ENCODE data around the gene TTYH2. TPM values are rescaled to one million over a fixed set of nuclear protein-coding genes. Genes with fewer than 3 reads are reported as not detected.

Gene TTYH2
- total RNA-seq, 1 experiment from 2014 or later, result 1.5 TPM

DNA sequence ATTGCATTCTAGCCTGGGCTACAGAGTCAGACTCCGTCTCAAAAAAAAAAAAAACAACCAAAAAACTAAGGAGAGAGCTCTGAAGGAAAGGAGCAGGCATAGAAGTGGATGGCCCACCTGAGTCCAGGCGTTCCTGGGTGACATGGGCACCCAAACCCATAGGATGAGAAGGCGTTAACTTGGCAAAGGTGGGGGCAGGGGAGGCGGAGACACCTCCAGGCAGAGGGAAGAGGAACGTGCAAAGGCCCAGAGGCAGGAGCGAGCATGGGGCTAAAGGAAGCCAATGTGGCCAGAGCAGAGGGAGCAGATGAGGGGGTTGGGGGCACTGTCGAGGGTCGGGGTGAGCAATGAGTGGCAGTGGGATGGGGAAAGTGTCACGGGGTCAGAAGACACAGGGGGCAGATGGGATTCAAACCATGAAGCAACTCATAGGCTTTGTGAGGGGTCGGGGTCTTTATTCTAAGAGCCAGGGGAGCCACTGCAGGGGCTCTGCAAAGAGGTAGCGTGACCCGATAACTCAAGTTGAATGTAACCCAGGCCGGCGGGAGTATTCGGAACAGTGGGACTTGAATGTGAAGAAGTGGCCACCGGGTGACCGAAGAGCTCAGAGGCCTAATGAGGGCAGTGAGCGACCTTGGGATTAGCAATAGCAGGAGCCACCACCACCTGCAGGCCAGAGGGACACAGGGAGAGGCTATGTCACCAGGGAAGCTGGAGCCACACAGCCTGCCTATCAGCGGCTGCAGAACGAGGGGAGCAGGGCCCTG lies 11.8 kb downstream of the TTYH2 start:
- no TSS peak for BruUV-seq (replicated peaks)
- Histone ChIP-seq H3K4me1 (replicated peaks; ENCODE audit: insufficient read depth) (peaks cover 24% of the 10 kb centered on the region), H3K9me3 (ENCODE audit: insufficient read depth, low read depth) (no peaks in the 10 kb centered on the region), H3K4me3 (no peak overlapping the region), H3K4me2 (no peak overlapping the region), H3K27me3 (ENCODE audit: insufficient read depth, low read depth) (peaks cover 36% of the 10 kb centered on the region), H3F3A (ENCODE audit: insufficient read depth, low read depth) (peaks cover 16% of the 10 kb centered on the region; the same call in 1 of the 2 replicates), H3K27ac (no peak overlapping the region), H3K9me2 (ENCODE audit: insufficient read depth) (no peaks in the 10 kb centered on the region), H2AFZ (no peak overlapping the region), H3K36me3 (ENCODE audit: low read depth) (no peaks in the 10 kb centered on the region), H4K20me1 (ENCODE audit: insufficient read depth) (no peaks in the 10 kb centered on the region), H3K79me2 (ENCODE audit: low read depth) (no peaks in the 10 kb centered on the region)
- CTCF ChIA-PET, result interaction anchor here (0.6 kb wide), 1 partner anchor 253 kb away, joined by 3 read pairs; no protein-coding TSS in a partner anchor
- POLR2A ChIA-PET (ENCODE audit: unreplicated experiment), result no interaction called here
- no peak for DNase-seq
- TF ChIP-seq, protein P1, sequence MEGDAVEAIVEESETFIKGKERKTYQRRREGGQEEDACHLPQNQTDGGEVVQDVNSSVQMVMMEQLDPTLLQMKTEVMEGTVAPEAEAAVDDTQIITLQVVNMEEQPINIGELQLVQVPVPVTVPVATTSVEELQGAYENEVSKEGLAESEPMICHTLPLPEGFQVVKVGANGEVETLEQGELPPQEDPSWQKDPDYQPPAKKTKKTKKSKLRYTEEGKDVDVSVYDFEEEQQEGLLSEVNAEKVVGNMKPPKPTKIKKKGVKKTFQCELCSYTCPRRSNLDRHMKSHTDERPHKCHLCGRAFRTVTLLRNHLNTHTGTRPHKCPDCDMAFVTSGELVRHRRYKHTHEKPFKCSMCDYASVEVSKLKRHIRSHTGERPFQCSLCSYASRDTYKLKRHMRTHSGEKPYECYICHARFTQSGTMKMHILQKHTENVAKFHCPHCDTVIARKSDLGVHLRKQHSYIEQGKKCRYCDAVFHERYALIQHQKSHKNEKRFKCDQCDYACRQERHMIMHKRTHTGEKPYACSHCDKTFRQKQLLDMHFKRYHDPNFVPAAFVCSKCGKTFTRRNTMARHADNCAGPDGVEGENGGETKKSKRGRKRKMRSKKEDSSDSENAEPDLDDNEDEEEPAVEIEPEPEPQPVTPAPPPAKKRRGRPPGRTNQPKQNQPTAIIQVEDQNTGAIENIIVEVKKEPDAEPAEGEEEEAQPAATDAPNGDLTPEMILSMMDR (conservative IDR thresholded peaks at IDR 0.05), result no peak
- TF ChIP-seq EZH2 (IDR thresholded peaks at IDR 0.05; ENCODE audit: low read depth), result no peak
- intact Hi-C loops (cut with micrococcal nuclease; ENCODE audit: unreplicated experiment), result no loop called here

DNA sequence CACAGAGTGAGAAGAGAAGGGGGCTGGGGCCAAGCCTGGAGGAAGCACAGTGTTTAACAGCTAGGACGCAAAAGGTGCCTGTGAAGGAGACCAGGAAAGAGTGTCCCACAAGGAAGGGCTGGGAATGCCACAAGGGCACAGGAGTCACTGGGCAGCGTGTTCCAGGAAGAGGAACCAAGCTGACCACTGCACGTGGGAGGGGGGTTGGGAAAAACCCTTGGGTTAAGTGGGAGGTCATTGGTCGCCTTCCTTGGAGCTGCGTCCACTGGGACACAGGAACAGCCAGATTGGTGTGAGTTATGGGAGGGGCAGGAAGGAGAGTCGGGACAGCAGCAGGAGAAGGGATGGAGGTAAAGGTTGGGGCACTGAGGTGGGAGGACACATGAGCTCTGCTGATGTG lies 12.9 kb downstream of the TTYH2 start:
- CTCF ChIA-PET, result no interaction called here
- intact Hi-C loops (cut with micrococcal nuclease; ENCODE audit: unreplicated experiment), result no loop called here
- DNase-seq, result no peak

DNA sequence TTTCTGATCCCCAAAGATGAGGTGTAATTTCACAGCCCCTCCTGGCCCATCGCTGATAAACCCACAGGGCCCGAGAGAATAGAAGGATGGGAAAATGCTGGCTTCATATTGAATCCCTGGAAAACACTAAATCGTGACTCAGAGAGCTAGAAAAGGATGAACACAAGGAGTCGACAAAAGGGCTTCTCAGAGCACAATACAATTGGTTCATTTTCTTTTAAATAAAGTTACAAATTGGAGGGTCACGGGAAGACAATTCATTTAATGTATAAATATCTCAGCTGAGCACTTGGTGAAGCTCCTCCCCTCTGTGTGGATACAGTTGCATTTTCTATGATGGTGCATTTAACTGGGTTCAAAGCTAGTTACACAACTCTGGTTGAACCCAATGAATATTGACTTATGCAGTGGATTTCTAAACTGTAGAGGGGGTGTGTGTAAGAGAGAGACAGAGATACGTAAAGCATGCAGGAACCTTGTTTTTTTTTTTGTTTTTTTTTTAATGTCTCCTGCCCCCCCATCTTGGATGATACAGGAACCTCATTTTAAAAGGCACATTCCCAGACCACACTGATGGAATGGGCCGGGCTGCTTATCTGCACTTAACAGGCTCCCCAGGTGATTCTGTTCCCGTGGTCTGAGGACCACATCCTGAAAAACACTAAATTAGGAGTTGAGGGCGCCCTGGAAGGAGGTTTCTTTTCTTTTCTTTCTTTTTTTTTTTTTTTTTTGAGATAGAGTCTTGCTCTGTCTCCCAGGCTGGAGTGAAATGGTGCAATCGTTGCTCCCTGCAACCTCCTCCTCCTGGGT lies 14.1 kb downstream of the TTYH2 start:
- DNase-seq, result no peak
- Histone ChIP-seq H3K27me3 (ENCODE audit: insufficient read depth, low read depth) (peaks cover 48% of the 10 kb centered on the region), H3K27ac (no peak overlapping the region), H3K36me3 (ENCODE audit: low read depth) (no peaks in the 10 kb centered on the region), H3K79me2 (ENCODE audit: low read depth) (no peaks in the 10 kb centered on the region), H3F3A (ENCODE audit: insufficient read depth, low read depth) (peaks cover 16% of the 10 kb centered on the region; the same call in 1 of the 2 replicates), H2AFZ (no peak overlapping the region), H3K4me2 (no peak overlapping the region), H3K9me3 (ENCODE audit: insufficient read depth, low read depth) (no peaks in the 10 kb centered on the region), H3K4me3 (no peak overlapping the region), H3K4me1 (replicated peaks; ENCODE audit: insufficient read depth) (peaks cover 24% of the 10 kb centered on the region), H3K9me2 (ENCODE audit: insufficient read depth) (no peaks in the 10 kb centered on the region), H4K20me1 (ENCODE audit: insufficient read depth) (no peaks in the 10 kb centered on the region)
- ChIA-PET CTCF (interaction anchor here (1.2 kb wide), 1 partner anchor 26 kb away, joined by 3 read pairs; no protein-coding TSS in a partner anchor), POLR2A (ENCODE audit: unreplicated experiment) (no interaction called here)
- BruUV-seq (replicated peaks), result no TSS peak
- intact Hi-C loops (cut with micrococcal nuclease; ENCODE audit: unreplicated experiment), result no loop called here
- TF ChIP-seq, protein P1 (conservative IDR thresholded peaks at IDR 0.05), result no peak
- TF ChIP-seq EZH2 (IDR thresholded peaks at IDR 0.05; ENCODE audit: low read depth), result no peak

More for the DNA sequence above, 12.9 kb downstream of the TTYH2 start:
- H3K27me3 ChIP-seq (ENCODE audit: insufficient read depth, low read depth), result peaks cover 44% of the 10 kb centered on the region
- no peaks in the 10 kb centered on the region for H3K79me2 ChIP-seq (ENCODE audit: low read depth)
- no peak overlapping the region for H3K27ac ChIP-seq
- no peaks in the 10 kb centered on the region for H3K9me3 ChIP-seq (ENCODE audit: insufficient read depth, low read depth)
- TF ChIP-seq EZH2 (IDR thresholded peaks at IDR 0.05; ENCODE audit: low read depth), result no peak
- TF ChIP-seq, protein P1 (conservative IDR thresholded peaks at IDR 0.05), result no peak
- H2AFZ ChIP-seq, result no peak overlapping the region
- no peaks in the 10 kb centered on the region for H3K36me3 ChIP-seq (ENCODE audit: low read depth)
- H3K4me1 ChIP-seq (replicated peaks; ENCODE audit: insufficient read depth), result peaks cover 24% of the 10 kb centered on the region
- H4K20me1 ChIP-seq (ENCODE audit: insufficient read depth), result no peaks in the 10 kb centered on the region
- BruUV-seq (replicated peaks), result no TSS peak
- no peak overlapping the region for H3K4me3 ChIP-seq
- H3K9me2 ChIP-seq (ENCODE audit: insufficient read depth), result no peaks in the 10 kb centered on the region
- POLR2A ChIA-PET (ENCODE audit: unreplicated experiment), result no interaction called here
- peaks cover 16% of the 10 kb centered on the region; the same call in 1 of the 2 replicates for H3F3A ChIP-seq (ENCODE audit: insufficient read depth, low read depth)
- no peak overlapping the region for H3K4me2 ChIP-seq
